Measurements from ENCODE around the gene SDK1. TPM values are rescaled to one million over a fixed set of nuclear protein-coding genes. Genes with fewer than 3 reads are reported as not detected.
"Not testable (repeated sequence)": the region's sequence is repeated elsewhere in the genome, so short reads cannot be mapped to it uniquely, and the experiment has no call there.

SDK1 gene
- total RNA-seq, 1 donor from 2014 or later: 0.34 TPM

GRCh38 chr7:4233621-4234497, 932.8 kb downstream of the SDK1 start:
- intact Hi-C loops (cut with micrococcal nuclease): no loop called here

DNA sequence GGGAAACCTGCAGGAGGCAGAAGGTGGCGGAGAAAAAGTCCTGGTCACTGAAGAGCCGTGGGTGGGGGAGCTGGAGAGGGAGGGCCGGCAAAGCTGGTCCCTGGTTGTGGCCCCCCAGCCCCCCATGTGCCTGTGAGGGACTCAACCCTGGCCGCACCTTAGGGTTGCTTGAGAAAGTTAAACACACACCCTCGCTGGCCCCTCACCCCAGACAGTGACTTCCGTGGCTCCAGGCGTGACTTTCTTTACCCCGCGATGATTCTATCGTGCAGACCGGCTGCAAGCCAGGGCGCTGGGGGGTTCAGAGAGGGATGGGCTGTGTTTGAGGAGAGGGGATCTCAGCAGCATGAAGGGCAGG, 933.4 kb downstream of the SDK1 start:
- intact Hi-C loops (cut with micrococcal nuclease): no loop called here

DNA sequence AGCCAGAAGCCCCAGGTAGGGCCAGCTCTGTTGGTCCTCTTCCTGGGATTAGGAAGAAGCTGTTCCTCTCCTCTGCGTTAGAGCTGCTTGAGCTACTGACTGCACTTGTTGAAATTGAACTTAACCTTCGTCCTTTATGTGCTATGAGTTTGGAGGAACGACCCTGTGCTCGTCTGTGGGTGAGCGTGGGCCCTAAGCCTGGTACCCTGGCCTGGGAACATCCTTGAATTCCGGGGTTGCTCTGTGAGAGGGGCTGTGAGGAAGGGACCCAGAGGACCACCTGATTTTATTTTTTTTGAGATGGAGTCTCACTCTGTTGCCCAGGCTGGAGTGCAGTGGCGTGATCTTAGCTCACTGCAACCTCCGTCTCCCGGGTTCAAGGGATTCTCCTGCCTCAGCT, 933.8 kb downstream of the SDK1 start:
- intact Hi-C loops (cut with micrococcal nuclease): no loop called here

- intact Hi-C loops (cut with micrococcal nuclease): no loop called here
These were observed 934.5 kb downstream of the SDK1 start for GRCh38 chr7:4235596-4235995.

- intact Hi-C loops (cut with micrococcal nuclease): no loop called here
These were observed 935.3 kb downstream of the SDK1 start for GRCh38 chr7:4236389-4236788.

DNA sequence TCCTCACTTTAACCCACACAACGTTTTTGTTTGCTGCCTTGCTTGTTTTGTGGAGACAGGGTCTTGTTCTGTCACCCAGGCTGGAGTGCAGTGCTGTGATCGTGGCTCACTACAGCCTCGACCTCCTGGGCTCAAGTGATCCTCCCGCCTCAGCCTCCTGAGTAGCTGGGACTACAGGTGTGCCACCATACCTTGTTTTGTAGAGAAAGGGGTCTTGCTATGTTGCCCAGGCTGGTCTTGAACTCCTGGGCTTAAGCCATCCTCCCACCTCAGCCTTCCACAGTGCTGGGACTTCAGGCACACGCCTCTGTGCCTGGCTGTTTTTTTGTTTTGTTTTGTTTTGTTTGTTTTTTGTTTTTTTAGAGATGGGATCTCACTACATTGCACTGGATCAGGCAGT, 935.8 kb downstream of the SDK1 start:
- intact Hi-C loops (cut with micrococcal nuclease): not testable (repeated sequence)

GRCh38 chr7:4237296-4238235, 936.5 kb downstream of the SDK1 start:
- intact Hi-C loops (cut with micrococcal nuclease): no loop called here

GRCh38 chr7:4238861-4239260, 937.8 kb downstream of the SDK1 start:
- intact Hi-C loops (cut with micrococcal nuclease): no loop called here

DNA sequence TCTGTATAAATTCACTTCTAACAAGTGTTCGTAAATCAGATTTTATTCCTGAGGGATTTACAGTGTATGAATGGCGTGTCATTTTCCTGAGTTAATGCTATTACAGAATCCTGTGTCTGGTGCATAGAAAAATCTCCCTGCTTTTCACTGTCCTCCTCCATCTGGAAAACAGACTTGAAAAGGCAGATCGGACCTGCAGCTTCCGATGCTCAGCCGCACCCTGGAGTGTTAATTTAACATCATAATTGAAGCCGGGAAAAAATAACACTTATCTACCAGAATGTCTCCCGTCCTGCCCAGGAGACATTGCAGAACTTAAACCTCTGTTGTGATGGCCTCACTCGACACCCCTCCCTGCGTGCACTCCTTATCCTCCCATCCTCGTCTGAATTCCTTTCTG, 939.0 kb downstream of the SDK1 start:
- intact Hi-C loops (cut with micrococcal nuclease): no loop called here

DNA sequence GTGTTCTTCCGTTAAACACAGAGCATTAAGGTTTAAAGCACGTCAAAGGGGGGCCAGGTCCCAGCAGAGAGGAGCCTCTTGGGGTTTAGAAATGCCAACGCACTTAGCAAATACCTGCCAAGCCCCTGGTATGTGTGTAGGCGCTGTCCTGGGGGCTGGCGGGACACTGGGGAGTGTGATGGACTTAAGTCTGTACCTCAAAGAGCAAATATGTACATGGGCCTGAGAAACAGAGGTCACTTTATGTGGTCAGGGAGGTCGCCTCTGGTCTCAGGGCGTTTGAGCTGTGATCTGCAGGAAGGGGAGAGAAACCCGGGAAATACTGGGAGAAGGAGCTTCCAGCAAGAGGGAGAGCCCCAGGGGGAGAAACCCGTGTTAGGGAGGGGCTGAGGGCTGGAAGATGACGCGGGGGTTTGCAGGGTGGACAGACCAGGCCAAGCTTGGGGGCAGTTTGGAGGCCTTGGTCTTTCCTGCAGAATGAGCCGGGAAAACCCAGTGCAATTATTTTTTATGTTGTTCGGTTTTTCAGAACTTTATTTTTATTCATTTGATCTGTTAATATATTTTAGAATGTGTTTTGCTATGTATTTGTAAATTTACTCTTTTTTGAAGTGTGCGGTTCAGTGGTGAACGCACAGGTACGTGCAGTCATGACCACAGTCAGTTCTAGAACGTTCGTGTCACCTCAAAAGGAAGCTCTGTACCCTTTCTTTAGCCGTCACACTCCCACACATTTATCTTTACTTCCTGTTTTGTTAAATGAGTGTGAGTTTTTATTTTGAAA, 939.7 kb downstream of the SDK1 start:
- intact Hi-C loops (cut with micrococcal nuclease): no loop called here

- intact Hi-C loops (cut with micrococcal nuclease): no loop called here
These were observed 940.2 kb downstream of the SDK1 start for GRCh38 chr7:4241304-4241612.

GRCh38 chr7:4241791-4242190, 940.7 kb downstream of the SDK1 start:
- intact Hi-C loops (cut with micrococcal nuclease): no loop called here

- intact Hi-C loops (cut with micrococcal nuclease): no loop called here
These were observed 941.7 kb downstream of the SDK1 start for GRCh38 chr7:4242706-4243105.

GRCh38 chr7:4244041-4244440, 943.0 kb downstream of the SDK1 start:
- intact Hi-C loops (cut with micrococcal nuclease): no loop called here

GRCh38 chr7:4244635-4245034, 943.6 kb downstream of the SDK1 start:
- intact Hi-C loops (cut with micrococcal nuclease): no loop called here

- intact Hi-C loops (cut with micrococcal nuclease): no loop called here
These were observed 944.2 kb downstream of the SDK1 start for GRCh38 chr7:4245135-4245865.

- intact Hi-C loops (cut with micrococcal nuclease): no loop called here
These were observed 944.9 kb downstream of the SDK1 start for GRCh38 chr7:4245866-4246470.

- intact Hi-C loops (cut with micrococcal nuclease): no loop called here
These were observed 945.5 kb downstream of the SDK1 start for GRCh38 chr7:4246536-4246935.

DNA sequence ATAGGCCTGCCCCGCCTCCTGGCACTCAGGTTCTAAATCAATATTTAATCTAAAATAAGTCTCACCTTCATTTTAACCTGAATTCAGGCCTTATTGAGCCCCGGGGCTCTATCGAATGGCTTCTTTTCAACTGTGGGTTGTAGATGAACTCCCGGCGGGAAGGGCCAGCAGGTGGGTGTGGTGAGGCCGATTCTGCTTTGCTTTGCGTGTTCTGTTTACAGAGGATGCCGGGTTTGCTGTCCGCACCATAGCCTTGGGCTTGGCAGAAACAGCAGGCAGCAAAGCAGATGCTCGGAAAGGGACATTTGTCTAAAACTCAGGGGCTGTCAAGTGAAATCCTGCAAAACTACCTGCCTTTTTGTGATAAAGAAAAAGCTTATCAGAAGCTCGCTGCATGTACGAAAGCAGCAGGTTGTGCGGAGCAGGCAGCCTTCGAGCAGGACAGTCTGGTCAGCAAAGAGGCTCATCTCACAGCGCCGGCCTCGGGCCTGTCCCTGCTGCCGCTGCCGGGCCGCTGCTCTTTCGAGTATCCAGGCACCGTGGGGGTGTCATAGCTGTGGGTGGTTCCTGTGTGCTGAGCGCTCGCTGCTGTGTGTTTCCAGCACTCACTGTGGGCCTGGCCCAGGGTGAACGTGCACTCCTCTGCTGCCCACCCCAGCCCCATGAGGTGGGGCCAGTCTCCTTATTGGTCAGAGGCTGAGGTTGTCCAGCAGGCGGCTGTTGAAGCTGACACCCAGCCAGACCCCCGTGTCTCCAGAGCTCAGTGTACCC, 946.2 kb downstream of the SDK1 start:
- intact Hi-C loops (cut with micrococcal nuclease): no loop called here

DNA sequence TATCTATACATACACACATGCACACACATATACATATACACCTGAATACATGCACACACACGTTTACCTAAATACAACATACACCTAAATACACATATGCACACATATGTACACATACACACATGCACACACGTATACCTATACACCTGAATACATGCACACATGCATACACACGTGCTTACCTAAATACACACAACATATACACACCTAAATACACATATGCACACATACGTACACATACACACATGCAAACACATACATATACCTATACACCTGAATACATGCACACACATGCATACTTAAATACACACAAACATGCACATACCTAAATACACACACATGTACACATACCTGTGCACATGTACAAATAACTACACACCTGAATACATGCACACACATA, 947.2 kb downstream of the SDK1 start:
- intact Hi-C loops (cut with micrococcal nuclease): no loop called here
